GM18951 (cell line): ENCODE results near the gene GRIA2.

Experiments
- POLR2A ChIP-seq: IDR thresholded peaks from 4 replicates; pipeline ENCODE4 v1.6.1; 2011; ENCODE audit warnings: mild to moderate bottlenecking; ENCODE audit not compliant: insufficient read length, insufficient read depth; ENCODE audit errors: extremely low read depth
- in situ Hi-C: fragments of 300-500 bp; cut with MboI; formaldehyde crosslinking; loops from one replicate; pipeline ENCODE4 v1.12.0; 2022; ENCODE audit warnings: low sequenced_read_pairs, mixed read lengths, inconsistent platforms; ENCODE audit not compliant: unreplicated experiment

Gene GRIA2

DNA sequence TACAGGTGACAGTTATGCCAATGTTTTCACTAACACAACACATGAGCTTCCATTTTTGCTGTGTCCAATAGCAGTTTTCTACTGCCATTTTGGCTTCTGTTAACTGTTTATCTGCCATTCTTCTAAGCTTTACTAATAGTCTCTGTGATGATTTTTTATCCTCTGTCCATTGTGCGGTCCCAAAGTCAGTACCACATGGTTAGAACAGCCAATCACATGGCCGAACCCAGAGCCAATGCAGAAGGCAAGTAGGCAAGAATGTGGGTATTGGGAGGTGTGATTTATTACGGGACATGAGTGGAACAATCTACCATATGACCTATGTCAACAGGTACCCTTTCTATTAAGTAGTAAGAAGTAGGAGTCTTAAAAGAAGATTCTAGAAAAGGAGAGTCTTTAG, 61.5 kb downstream of the GRIA2 start:
- TF ChIP-seq POLR2A: no peak
- in situ Hi-C loops: no loop called here

DNA sequence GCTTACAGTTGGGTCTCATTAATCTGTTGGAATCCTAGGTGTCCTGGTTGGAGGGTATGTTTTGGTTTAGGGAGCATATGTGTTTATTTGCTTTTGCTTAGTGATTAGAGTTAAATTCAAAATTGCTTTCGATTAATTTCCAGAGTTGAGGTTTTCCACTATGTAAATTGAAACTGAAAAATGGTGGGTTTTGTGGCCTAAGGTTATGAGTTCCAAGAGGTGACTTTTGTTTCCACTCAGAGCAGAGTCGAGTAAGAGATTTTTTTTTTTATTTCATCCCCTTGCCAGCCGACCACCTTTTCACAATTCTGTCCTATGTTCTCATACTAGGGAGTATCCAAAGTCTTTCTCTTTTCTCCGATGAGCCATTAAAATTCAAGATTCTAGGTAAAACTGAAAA, 66.9 kb downstream of the GRIA2 start:
- TF ChIP-seq POLR2A: no peak
- in situ Hi-C loops: no loop called here

DNA sequence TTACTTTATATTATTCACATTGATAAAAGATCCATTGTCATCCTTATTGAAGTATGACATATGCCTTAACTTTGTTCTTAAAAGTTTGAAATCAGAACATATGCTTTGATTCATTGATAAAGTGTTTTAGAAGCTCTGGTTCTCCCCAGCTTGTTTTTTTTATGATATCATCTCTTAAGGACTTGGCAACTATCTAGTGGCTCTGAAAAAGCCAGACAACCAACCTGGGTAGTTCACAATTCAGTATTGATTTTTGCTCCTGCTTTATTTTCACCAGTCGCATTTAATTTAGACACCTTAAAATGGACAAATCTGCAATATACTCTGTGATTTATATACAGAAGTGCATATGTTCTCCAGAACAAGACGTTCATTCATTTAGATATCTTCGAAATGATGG, 70.1 kb downstream of the GRIA2 start:
- in situ Hi-C loops: no loop called here
- no peak for TF ChIP-seq POLR2A

DNA sequence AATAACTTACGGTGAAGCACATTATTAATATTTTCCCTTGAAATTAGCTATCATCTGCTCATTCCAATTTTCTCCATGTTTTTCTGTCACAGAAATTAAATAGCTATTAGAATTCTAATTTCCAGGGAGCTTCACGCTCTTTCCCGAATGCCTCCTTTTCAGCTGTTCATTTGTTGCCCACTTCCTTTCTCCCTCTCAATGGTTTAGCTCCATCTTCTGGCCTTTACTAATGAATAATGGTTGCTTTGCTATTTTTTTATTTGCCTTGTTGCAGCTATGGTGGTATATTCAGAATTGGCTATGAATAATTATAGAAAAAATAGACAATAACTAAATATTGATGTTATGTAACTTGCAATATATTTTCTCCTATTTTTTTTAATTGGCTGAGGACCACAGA, 70.5 kb downstream of the GRIA2 start:
- no peak for TF ChIP-seq POLR2A
- in situ Hi-C loops: no loop called here

DNA sequence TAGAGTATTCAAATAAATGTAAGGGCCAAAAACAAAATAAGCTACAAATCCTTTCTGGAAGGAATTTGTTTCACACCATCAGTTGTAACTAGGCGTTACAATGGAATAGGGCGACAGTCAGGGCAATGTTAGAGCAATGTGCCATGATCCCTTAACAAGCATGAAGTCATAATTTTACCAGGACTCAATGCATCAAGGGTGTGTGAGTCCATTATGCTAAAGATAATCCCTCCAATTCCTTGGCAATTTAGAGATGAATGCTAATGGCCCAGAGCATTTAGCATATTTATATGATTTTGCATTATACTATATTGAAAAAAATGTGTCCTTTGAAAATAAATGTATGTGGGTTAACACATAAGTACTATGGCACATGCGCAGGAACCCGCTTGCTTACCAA, 73.1 kb downstream of the GRIA2 start:
- in situ Hi-C loops: no loop called here
- TF ChIP-seq POLR2A: no peak

DNA sequence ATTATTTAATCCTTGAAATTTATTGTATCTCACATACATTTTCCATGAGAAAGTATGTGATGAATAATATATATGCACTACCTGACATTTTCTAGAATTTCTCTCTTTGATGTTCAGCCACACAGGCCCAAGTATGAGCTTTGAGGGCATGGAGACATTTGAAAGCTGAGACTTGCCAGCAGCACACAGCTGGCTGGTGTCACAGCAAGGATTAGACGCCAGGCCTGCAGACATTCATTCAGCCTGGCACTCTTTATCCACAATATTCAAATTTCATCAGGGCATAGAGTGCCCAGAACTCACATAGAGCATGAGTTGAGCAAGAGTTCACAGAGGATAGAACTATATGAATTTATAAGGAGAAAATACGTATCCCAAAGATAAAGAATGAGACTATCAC, 74.0 kb downstream of the GRIA2 start:
- TF ChIP-seq POLR2A: no peak
- in situ Hi-C loops: no loop called here

DNA sequence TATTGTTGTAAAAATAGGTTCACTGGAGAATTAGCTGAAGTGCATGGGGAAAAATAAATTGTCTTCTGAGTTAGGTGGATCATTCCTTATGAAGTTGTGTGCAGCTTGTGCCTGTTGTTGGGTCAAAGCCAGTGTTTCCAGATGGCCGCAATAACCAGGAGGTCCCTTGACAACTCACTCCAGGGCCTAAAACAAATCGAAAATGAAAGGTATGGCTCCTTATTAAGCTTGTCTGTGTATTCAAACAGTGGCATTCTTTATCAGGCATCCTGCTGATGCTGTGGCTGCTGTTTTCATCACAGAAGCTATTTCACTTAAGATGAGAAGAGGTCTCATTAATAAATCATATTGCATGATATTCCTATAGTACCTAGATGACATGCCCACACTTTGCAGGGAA, 80.2 kb downstream of the GRIA2 start:
- in situ Hi-C loops: no loop called here
- TF ChIP-seq POLR2A: no peak

DNA sequence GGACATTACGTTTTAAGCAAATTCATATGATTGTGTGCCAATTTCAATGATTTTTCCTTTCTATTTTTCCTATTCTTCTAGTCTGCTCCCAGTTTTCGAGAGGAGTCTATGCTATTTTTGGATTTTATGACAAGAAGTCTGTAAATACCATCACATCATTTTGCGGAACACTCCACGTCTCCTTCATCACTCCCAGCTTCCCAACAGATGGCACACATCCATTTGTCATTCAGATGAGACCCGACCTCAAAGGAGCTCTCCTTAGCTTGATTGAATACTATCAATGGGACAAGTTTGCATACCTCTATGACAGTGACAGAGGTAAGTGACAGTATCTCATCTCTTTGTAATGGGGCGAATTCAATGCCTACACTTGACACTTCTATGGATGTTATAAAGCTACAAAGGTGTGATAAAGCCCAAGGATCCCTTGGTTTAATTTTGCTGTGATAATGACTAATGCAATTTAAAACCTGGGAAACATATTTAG, 83.0 kb downstream of the GRIA2 start:
- in situ Hi-C loops: no loop called here

DNA sequence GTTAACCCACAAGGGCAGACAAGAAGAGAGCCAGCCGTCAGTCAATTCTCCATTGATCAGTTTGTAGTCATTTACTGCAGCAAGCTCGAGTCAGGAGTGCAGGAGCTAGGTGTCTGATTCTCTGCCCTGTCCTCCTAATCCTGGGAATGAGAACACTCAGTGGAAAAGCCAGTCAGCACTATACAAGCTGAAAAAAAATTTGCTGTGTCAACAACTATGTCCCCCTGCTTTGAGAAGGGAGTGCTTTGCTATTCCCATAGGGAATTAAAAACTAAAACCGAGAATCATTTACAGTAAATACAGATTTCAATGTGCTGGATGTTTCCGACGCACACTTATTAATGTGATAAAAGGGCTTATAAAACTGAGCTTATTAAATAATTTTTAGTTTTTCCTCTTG, 84.2 kb downstream of the GRIA2 start:
- in situ Hi-C loops: no loop called here
- no peak for TF ChIP-seq POLR2A

More for the DNA sequence above, 83.0 kb downstream of the GRIA2 start:
- TF ChIP-seq POLR2A: no peak

DNA sequence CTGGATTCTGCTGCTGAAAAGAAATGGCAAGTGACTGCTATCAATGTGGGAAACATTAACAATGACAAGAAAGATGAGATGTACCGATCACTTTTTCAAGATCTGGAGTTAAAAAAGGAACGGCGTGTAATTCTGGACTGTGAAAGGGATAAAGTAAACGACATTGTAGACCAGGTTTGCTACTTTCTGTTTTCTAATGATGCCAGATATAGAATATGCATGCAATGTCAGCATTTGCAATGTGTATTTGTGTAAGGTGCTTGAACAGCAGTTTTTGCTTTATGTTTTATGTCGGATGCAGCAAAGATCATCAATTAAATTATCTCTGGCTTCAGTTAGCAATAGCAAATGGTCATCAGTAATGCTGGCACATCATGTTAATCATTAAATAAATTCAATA, 92.2 kb downstream of the GRIA2 start:
- in situ Hi-C loops: no loop called here
- TF ChIP-seq POLR2A: no peak

DNA sequence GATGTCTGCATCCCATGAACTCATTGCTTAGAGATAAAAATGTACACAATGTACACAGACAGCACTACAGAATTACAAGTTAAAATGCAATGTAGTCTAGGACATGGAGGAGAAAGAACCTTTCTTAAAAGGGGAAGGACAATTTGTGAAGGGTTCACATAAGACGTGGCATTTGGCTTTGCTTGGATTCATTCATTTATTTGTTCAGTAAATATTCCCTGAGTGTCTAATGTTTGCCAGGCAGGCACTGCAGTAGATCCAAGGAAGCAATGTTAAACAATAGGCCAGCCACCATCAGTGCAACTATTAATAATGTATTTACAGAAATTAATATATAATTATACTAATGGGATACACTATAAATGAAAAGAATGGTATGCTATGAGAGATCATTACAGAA, 94.4 kb downstream of the GRIA2 start:
- in situ Hi-C loops: no loop called here
- no peak for TF ChIP-seq POLR2A

DNA sequence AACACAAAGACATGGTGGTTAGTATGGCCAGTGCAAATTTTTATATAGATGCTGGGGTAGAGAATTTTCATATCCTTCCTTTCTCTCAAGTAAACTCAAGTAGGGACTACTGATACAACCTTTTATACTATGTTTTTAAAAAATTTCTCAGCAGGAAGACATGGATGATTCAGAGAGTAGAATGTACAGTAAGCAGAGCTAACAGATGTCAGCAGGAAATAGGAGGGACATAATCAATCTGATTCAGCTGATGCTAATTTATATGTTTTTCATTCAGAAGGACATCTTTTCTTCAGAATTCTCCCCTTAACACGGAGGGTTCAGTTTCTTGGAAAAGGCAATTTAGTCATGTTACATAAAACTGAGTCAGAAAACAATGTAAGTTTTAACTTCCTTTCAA, 95.4 kb downstream of the GRIA2 start:
- in situ Hi-C loops: no loop called here

DNA sequence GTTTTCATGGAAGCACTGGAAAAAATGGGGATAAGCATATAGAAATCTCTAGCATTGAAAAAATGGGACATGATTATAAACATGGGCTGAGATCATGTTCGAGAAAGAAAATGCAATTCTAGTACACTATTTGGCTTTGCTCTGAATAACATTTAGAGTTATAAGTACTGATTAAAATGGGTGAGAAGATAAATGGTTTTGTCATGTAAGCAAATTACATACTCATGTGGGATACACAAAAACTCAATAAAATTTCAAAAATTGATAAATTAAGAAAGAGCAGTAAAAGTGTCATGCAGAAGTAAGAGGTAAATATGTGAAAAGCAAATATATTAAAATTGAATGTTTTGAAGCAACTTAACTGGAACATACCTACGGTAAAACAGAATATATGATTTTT, 99.6 kb downstream of the GRIA2 start:
- in situ Hi-C loops: no loop called here

More for the DNA sequence above, 95.4 kb downstream of the GRIA2 start:
- no peak for TF ChIP-seq POLR2A

DNA sequence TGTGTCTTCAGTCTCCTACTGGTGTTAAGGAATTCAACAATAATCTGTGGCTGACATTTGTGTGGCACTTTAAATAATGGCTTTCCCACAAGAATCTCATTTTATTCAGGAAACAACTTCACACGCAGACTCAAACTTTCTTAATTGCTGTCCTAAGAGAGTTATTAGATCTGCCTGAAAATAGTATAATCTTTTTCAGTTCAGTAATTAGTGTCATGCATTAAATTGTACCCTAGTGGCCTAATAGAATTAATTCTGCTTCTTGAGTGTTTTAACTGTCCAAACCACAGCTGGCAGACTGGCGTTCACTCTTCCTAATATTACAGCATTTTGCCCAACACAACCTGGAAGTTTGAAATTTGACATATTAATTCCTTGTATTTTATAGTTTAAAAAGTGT, 107.1 kb downstream of the GRIA2 start:
- TF ChIP-seq POLR2A: no peak
- in situ Hi-C loops: no loop called here

More for the DNA sequence above, 99.6 kb downstream of the GRIA2 start:
- TF ChIP-seq POLR2A: no peak

DNA sequence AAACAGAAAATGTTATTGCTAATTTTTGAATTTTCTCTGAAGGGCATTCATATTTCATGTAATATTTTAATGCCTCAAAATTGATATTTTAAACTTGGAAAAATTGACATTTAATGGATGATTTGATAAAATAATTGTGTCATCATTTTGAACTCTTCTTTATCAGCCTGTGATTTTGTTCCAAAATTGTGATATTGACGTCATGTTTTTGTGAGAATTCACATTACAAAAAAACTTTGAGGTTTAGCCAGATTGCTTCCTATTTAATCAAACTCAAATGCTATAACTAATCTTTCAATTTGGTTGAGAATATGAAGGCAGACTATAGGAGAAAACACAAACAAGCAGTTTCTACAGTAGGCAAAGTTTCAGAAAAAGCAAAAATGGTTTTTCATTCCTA, 137.4 kb downstream of the GRIA2 start:
- in situ Hi-C loops: no loop called here
- no peak for TF ChIP-seq POLR2A
